GM19463 (cell line): ENCODE results near the gene APOBEC4.

Source experiments
- ATAC-seq: cut with Tn5 transposase; IDR thresholded peaks from one replicate; pipeline ENCODE4 v1.9.1; 2021; ENCODE audit warnings: mild to moderate bottlenecking, moderate library complexity; ENCODE audit not compliant: unreplicated experiment

Gene APOBEC4

GRCh38 chr1:183675381-183675780 lies 22.3 kb upstream of the APOBEC4 start:
- ATAC-seq: no peak

GRCh38 chr1:183674886-183675285 lies 21.8 kb upstream of the APOBEC4 start:
- ATAC-seq: no peak

- no peak for ATAC-seq
Measured at GRCh38 chr1:183674339-183674738, 21.2 kb upstream of the APOBEC4 start.

- no peak for ATAC-seq
Measured at GRCh38 chr1:183673605-183674323, 20.6 kb upstream of the APOBEC4 start.

GRCh38 chr1:183670169-183670568 lies 17.1 kb upstream of the APOBEC4 start:
- ATAC-seq: no peak

GRCh38 chr1:183656355-183656754 lies 3.2 kb upstream of the APOBEC4 start:
- no peak for ATAC-seq

- no peak for ATAC-seq
Measured at GRCh38 chr1:183655562-183656075, 2.5 kb upstream of the APOBEC4 start.

- ATAC-seq: no peak
Measured at GRCh38 chr1:183654706-183655105, 1.6 kb upstream of the APOBEC4 start.

GRCh38 chr1:183653876-183654451 lies 848 bp upstream of the APOBEC4 start:
- peak; percentile 49 for ATAC-seq

- no peak for ATAC-seq
Measured at GRCh38 chr1:183653462-183653794, 312 bp upstream of the APOBEC4 start.

GRCh38 chr1:183652107-183652506 lies 1.0 kb downstream of the APOBEC4 start:
- peak; percentile 53 for ATAC-seq

- ATAC-seq: no peak
Measured at GRCh38 chr1:183651612-183652011, 1.5 kb downstream of the APOBEC4 start.

GRCh38 chr1:183648042-183648441 lies 5.1 kb downstream of the APOBEC4 start:
- ATAC-seq: no peak

- no peak for ATAC-seq
Measured at GRCh38 chr1:183646776-183647175, 6.3 kb downstream of the APOBEC4 start.

- no peak for ATAC-seq
Measured at GRCh38 chr1:183645531-183645930, 7.6 kb downstream of the APOBEC4 start.

GRCh38 chr1:183642166-183642565 lies 10.9 kb downstream of the APOBEC4 start:
- ATAC-seq: no peak

- no peak for ATAC-seq
Measured at GRCh38 chr1:183640193-183640592, 12.9 kb downstream of the APOBEC4 start.

GRCh38 chr1:183638649-183639387 lies 14.3 kb downstream of the APOBEC4 start:
- no peak for ATAC-seq

- ATAC-seq: no peak
Measured at GRCh38 chr1:183636783-183637182, 16.3 kb downstream of the APOBEC4 start.

- ATAC-seq: no peak
Measured at GRCh38 chr1:183636334-183636682, 16.8 kb downstream of the APOBEC4 start.

- ATAC-seq: peak; percentile 86
Measured at GRCh38 chr1:183635606-183636333, 17.3 kb downstream of the APOBEC4 start, which contains the start of gene ARPC5. TSS of gene ARPC5 (minus strand) at chr1:183635783. CDS start at chr1:183635659, 124 bp downstream.
